HCT116 (cell line): ENCODE results near the gene ADD1.

Experiments
- CEBPB ChIP-seq: IDR thresholded peaks from 2 replicates; pipeline ENCODE4 v1.6.1; 2012; ENCODE audit warnings: low read depth
- CTCF ChIP-seq, 3 experiments: fragments of 200-600 bp in 1 of 3; sonication (generic) in 1 of 3; IDR thresholded peaks in 2 of 3; conservative IDR thresholded peaks in 1 of 3; 2 replicates each; pipeline ENCODE4 v1.5.1; 2012 to 2017; ENCODE audit warnings: low read depth in 2 of 3, low read length in 2 of 3, antibody characterized with exemption in 1 of 3, borderline replicate concordance in 1 of 3, control low read depth in 1 of 3, mild to moderate bottlenecking in 1 of 3, mixed read lengths in 1 of 3, mixed run types in 1 of 3, moderate library complexity in 1 of 3; ENCODE audit not compliant: insufficient read depth in 1 of 3
- EGR1 ChIP-seq: IDR thresholded peaks from 2 replicates; pipeline ENCODE4 v1.6.1; 2012; ENCODE audit warnings: low read depth
- JUND ChIP-seq: IDR thresholded peaks from 2 replicates; pipeline ENCODE4 v1.6.1; 2012
- POLR2A ChIP-seq: IDR thresholded peaks from 2 replicates; pipeline ENCODE4 v1.7.0; 2011; ENCODE audit warnings: borderline replicate concordance; ENCODE audit not compliant: insufficient read depth, insufficient read length; ENCODE audit errors: extremely low read depth
- POLR2AphosphoS5 ChIP-seq: IDR thresholded peaks from 2 replicates; pipeline ENCODE4 v1.6.1; 2011; ENCODE audit warnings: mild to moderate bottlenecking, low read depth, low read length, moderate library complexity
- RAD21 ChIP-seq: IDR thresholded peaks from 2 replicates; pipeline ENCODE4 v1.6.1; 2012; ENCODE audit warnings: low read depth, mild to moderate bottlenecking
- SIN3A ChIP-seq: IDR thresholded peaks from 2 replicates; pipeline ENCODE4 v1.6.1; 2012; ENCODE audit warnings: low read depth
- SRF ChIP-seq: IDR thresholded peaks from 2 replicates; pipeline ENCODE4 v1.6.1; 2012; ENCODE audit warnings: low read depth
- TCF7L2 ChIP-seq: IDR thresholded peaks from 2 replicates; pipeline ENCODE4 v1.7.0; 2011; ENCODE audit warnings: borderline replicate concordance, inconsistent platforms; ENCODE audit not compliant: insufficient read depth, insufficient read length; ENCODE audit errors: extremely low read depth
- YY1 ChIP-seq: IDR thresholded peaks from 2 replicates; pipeline ENCODE4 v1.6.1; 2011; ENCODE audit warnings: low read length, low read depth, moderate library complexity, mild to moderate bottlenecking; ENCODE audit not compliant: insufficient replicate concordance; ENCODE audit errors: extremely low read depth

GRCh38 chr4:2907706-2908293, 64.2 kb downstream of the ADD1 start:
- TF ChIP-seq CTCF (IDR thresholded peaks at IDR 0.05 in 2 of 3, conservative IDR thresholded peaks at IDR 0.05 in 1 of 3; ENCODE audit: borderline replicate concordance in 1 of 3, insufficient read depth in 1 of 3, low read depth in 2 of 3, low read length in 2 of 3): no peak
- TF ChIP-seq SIN3A: no peak
- no peak for TF ChIP-seq SRF
- TF ChIP-seq POLR2A: no peak
- no peak for TF ChIP-seq POLR2AphosphoS5
- no peak for TF ChIP-seq CEBPB
- TF ChIP-seq RAD21: no peak
- TF ChIP-seq TCF7L2: no peak
- no peak for TF ChIP-seq JUND
- no peak for TF ChIP-seq EGR1
- no peak for TF ChIP-seq YY1
